K562 (cell line): ENCODE measurements around the gene PCLAF. TPM values are rescaled to one million over a fixed set of nuclear protein-coding genes. Genes with fewer than 3 reads are reported as not detected.

ENCODE experiments used
- E2F1 ChIP-seq: sonication (generic); formaldehyde crosslinking; IDR thresholded peaks from 2 replicates; pipeline ENCODE4 v1.8.1; 2023; ENCODE audit warnings: mild to moderate bottlenecking, missing genetic modification reagents, moderate library complexity
- E2F3 ChIP-seq: fragments of 250-450 bp; sonication (Bioruptor Pico); IDR thresholded peaks from 2 replicates; pipeline ENCODE4 v1.4.0; 2020; ENCODE audit warnings: mild to moderate bottlenecking
- EGR1 ChIP-seq: fragments of 450-650 bp; conservative IDR thresholded peaks from 2 replicates; pipeline ENCODE4 v1.6.1; 2017; ENCODE audit warnings: mild to moderate bottlenecking
- GTF2F1 ChIP-seq: IDR thresholded peaks from 2 replicates; pipeline ENCODE4 v1.6.1; 2011; ENCODE audit warnings: low read depth, low read length, improper control_type of control experiment
- HMBOX1 ChIP-seq: sonication (generic); IDR thresholded peaks from 2 replicates; pipeline ENCODE4 v1.6.1; 2016
- KAT2B ChIP-seq: IDR thresholded peaks from one replicate; pipeline ENCODE4 v1.6.1; 2012; ENCODE audit warnings: low read depth, mild to moderate bottlenecking, control low read depth, inconsistent platforms, low read length, moderate library complexity
- MAZ ChIP-seq, 2 experiments: fragments of 450-650 bp in 1 of 2; sonication (generic) in 1 of 2; formaldehyde crosslinking; IDR thresholded peaks in 1 of 2; conservative IDR thresholded peaks in 1 of 2; 2 replicates each; pipeline versions ENCODE4 v1.4.0 to v1.5.0; 2020; ENCODE audit warnings: mild to moderate bottlenecking in 1 of 2, missing genetic modification reagents in 1 of 2
- NCOR1 ChIP-seq: fragments of 450-650 bp; IDR thresholded peaks from 2 replicates; pipeline ENCODE4 v1.6.1; 2016; ENCODE audit warnings: mild to moderate bottlenecking, moderate library complexity
- NUFIP1 ChIP-seq: fragments of 450-650 bp; IDR thresholded peaks from 2 replicates; pipeline ENCODE4 v1.6.1; 2018; ENCODE audit not compliant: partially characterized antibody
- PCBP1 ChIP-seq: fragments of 200-400 bp; formaldehyde crosslinking; IDR thresholded peaks from 2 replicates; pipeline ENCODE4 v1.6.1; 2018; ENCODE audit warnings: mild to moderate bottlenecking, low read depth, low read length; ENCODE audit not compliant: poor library complexity, severe bottlenecking
- PHB ChIP-seq: fragments of 250-450 bp; sonication (Bioruptor Pico); IDR thresholded peaks from 2 replicates; pipeline ENCODE4 v1.5.0; 2021
- POLR2G ChIP-seq: fragments of 200-400 bp; formaldehyde crosslinking; IDR thresholded peaks from 2 replicates; pipeline ENCODE4 v1.6.1; 2017; ENCODE audit warnings: low read depth, mild to moderate bottlenecking, antibody characterized with exemption, low read length, moderate library complexity
- SFPQ ChIP-seq: fragments of 200-400 bp; formaldehyde crosslinking; IDR thresholded peaks from 2 replicates; pipeline ENCODE4 v1.6.1; 2017; ENCODE audit warnings: mild to moderate bottlenecking, low read depth, low read length, moderate library complexity
- SMARCA5 ChIP-seq: fragments of 450-650 bp; IDR thresholded peaks from 2 replicates; pipeline ENCODE4 v1.6.1; 2016
- TARDBP ChIP-seq: fragments of 450-650 bp; IDR thresholded peaks from 2 replicates; pipeline ENCODE4 v1.6.1; 2016
- TGIF2 ChIP-seq: sonication (generic); formaldehyde crosslinking; IDR thresholded peaks from 2 replicates; pipeline ENCODE4 v1.8.1; 2022; ENCODE audit warnings: mild to moderate bottlenecking, missing genetic modification reagents, moderate library complexity
- XRCC4 ChIP-seq: IDR thresholded peaks from one replicate; pipeline ENCODE4 v1.6.1; 2011; ENCODE audit not compliant: insufficient read depth, insufficient read length; ENCODE audit errors: extremely low read depth
- ZC3H8 ChIP-seq: fragments of 450-650 bp; IDR thresholded peaks from 2 replicates; pipeline ENCODE4 v1.6.1; 2017
- ZNF431 ChIP-seq: sonication (generic); formaldehyde crosslinking; IDR thresholded peaks from 2 replicates; pipeline ENCODE4 v1.8.0; 2022; ENCODE audit warnings: mild to moderate bottlenecking, missing genetic modification reagents
- ZNF696 ChIP-seq: fragments of 250-450 bp; sonication (Bioruptor Pico); conservative IDR thresholded peaks from 2 replicates; pipeline ENCODE4 v1.4.0; 2020; ENCODE audit warnings: mild to moderate bottlenecking, moderate library complexity
- ZNF699 ChIP-seq: fragments of 250-450 bp; sonication (Bioruptor Pico); IDR thresholded peaks from 2 replicates; pipeline ENCODE4 v1.8.0; 2021; ENCODE audit warnings: mild to moderate bottlenecking, moderate library complexity; ENCODE audit not compliant: insufficient replicate concordance
- polyA plus RNA-seq, 8 experiments: library from polyadenylated mRNA; depleted of rRNA in 4 of 8; stranded (reverse) in 5 of 8; unstranded in 3 of 8; fragments of >200 nt; fragmentation: Nextera tagmentation in 2 of 8; fragmentation: Illumina TruSeq in 1 of 8; extraction: Ambion mirVana in 2 of 8; extraction: Trizol in 1 of 8; gene quantifications; 2 replicates each; pipeline versions ENCODE4 v1.2.1 to v1.2.3, GENCODE V29; 2011 to 2014; ENCODE audit warnings: inconsistent platforms in 1 of 8, missing spikeins in 1 of 8
- total RNA-seq, 7 experiments: library from RNA; depleted of rRNA in 6 of 7; stranded (reverse); fragments of >200 nt in 6 of 7; fragmentation: Illumina TruSeq in 2 of 7; extraction: Trizol in 2 of 7; gene quantifications; 2 replicates each; pipeline versions ENCODE4 v1.2.1 to v1.2.3, GENCODE V29; 2011 to 2021; ENCODE audit warnings: low replicate concordance in 1 of 7
- TF ChIP-seq, protein P1 (sequence below): fragments of 250-450 bp; sonication (Bioruptor Pico); IDR thresholded peaks from 2 replicates; pipeline ENCODE4 v1.6.1; 2021; ENCODE audit warnings: mild to moderate bottlenecking
- TF ChIP-seq, protein P2 (sequence below): fragments of 450-650 bp; formaldehyde crosslinking; IDR thresholded peaks from 2 replicates; pipeline ENCODE4 v1.4.0; 2020; ENCODE audit warnings: mild to moderate bottlenecking, mixed read lengths

Gene PCLAF
- total and polyA plus RNA-seq, 9 of the 15 experiments (the other 6 are each of a cell fraction or from before 2014, with no cell fraction given): 112 to 881 (median 360) TPM

DNA sequence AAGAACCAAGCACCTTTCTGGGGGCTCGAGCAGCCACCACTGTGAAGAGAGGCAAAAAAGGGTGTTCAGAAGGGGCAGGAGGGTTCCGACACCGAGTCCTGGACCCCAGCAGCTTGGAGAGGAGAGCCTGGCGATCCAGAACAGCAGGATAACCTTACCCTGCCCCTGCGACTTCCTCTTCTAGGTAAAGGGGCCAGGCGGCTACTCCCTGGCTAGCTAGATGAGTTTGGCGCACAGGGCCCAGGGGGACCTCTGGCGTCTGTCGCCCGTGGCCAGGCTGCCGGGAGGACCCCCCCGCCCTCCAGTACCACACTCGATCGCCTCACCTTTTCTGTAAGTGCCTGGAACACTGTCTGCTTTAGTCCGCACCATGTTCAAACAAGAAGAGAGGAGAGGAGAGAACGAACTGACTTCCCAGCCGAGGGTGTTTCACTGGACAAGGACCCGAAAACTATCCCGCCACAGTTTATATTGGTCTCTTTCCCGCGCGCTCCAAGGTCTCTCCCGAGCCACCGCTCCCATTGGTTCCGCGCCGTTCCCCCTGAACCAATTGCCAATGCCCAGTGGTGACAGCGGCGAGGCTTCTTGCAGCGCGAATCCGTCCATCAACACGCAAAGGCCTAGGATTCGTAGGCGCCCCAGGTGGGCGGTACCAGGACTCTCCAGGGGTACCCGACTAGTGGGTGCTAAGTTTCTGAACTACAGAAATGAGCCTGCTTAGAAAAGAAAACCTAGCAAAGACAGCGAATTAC, at the start of gene PCLAF (continued):
- no peak for TF ChIP-seq SFPQ
- TF ChIP-seq HMBOX1: no peak; the same call in none of the 2 replicates
- TF ChIP-seq SMARCA5: no peak
- TF ChIP-seq PCBP1: no peak
- 0 out of 2 replicates have a peak, but pooled peaks have one; percentile 38 for TF ChIP-seq TARDBP
- no peak for TF ChIP-seq ZNF699 (CRISPR knock-in tag)
- TF ChIP-seq, protein P1, sequence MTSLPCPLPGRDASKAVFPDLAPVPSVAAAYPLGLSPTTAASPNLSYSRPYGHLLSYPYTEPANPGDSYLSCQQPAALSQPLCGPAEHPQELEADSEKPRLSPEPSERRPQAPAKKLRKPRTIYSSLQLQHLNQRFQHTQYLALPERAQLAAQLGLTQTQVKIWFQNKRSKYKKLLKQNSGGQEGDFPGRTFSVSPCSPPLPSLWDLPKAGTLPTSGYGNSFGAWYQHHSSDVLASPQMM (CRISPR knock-in tag): no peak
- peak; percentile 98 for TF ChIP-seq E2F1 (CRISPR knock-in tag)
- no peak for TF ChIP-seq TGIF2 (CRISPR knock-in tag)
- TF ChIP-seq NCOR1: no peak
- TF ChIP-seq EGR1: no peak
- TF ChIP-seq POLR2G: peak; percentile 87
- TF ChIP-seq MAZ (CRISPR knock-in tag; conservative IDR thresholded peaks at IDR 0.05 in 1 of 2, IDR thresholded peaks at IDR 0.05 in 1 of 2): peak in 1 of 2 experiments; percentile 38; a peak in 2 of 4 replicates
- TF ChIP-seq XRCC4: no peak
- TF ChIP-seq NUFIP1: no peak
- TF ChIP-seq KAT2B: no peak
- TF ChIP-seq, protein P2, sequence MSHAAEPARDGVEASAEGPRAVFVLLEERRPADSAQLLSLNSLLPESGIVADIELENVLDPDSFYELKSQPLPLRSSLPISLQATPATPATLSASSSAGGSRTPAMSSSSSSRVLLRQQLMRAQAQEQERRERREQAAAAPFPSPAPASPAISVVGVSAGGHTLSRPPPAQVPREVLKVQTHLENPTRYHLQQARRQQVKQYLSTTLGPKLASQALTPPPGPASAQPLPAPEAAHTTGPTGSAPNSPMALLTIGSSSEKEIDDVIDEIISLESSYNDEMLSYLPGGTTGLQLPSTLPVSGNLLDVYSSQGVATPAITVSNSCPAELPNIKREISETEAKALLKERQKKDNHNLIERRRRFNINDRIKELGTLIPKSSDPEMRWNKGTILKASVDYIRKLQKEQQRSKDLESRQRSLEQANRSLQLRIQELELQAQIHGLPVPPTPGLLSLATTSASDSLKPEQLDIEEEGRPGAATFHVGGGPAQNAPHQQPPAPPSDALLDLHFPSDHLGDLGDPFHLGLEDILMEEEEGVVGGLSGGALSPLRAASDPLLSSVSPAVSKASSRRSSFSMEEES (CRISPR knock-in tag): no peak
- no peak for TF ChIP-seq ZC3H8
- peak; percentile 95 for TF ChIP-seq GTF2F1
- no peak for TF ChIP-seq PHB (CRISPR knock-in tag)
- no peak for TF ChIP-seq ZNF431 (CRISPR knock-in tag)
- no peak for TF ChIP-seq ZNF696 (CRISPR knock-in tag)
- peak; percentile 98 for TF ChIP-seq E2F3 (CRISPR knock-in tag)
